A549 (cell line): ENCODE measurements around the gene SPSB4.

Experiments
- EP300 ChIP-seq, 2 experiments: fragments of >200 bp; sonication (Bioruptor Twin); formaldehyde crosslinking; IDR thresholded peaks; 2 replicates in 1 of 2; 3 replicates in 1 of 2; pipeline ENCODE4 v1.6.1; 2016 to 2017
- MAZ ChIP-seq: fragments of 150-350 bp; IDR thresholded peaks from 2 replicates; pipeline ENCODE4 v1.6.1; 2014; ENCODE audit warnings: antibody characterized with exemption, low read depth, low read length, borderline replicate concordance
- NPAS2 ChIP-seq: fragments of 250-450 bp; sonication (Bioruptor Pico); IDR thresholded peaks from 2 replicates; pipeline ENCODE4 v1.8.0; 2022; ENCODE audit warnings: mild to moderate bottlenecking, moderate library complexity, borderline replicate concordance
- POLR2A ChIP-seq: IDR thresholded peaks from 2 replicates; pipeline ENCODE4 v1.6.1; 2012; ENCODE audit warnings: mild to moderate bottlenecking, low read length
- RNF2 ChIP-seq: fragments of 200-600 bp; sonication (generic); IDR thresholded peaks from 2 replicates; pipeline ENCODE4 v1.6.1; 2016; ENCODE audit warnings: low read depth, mild to moderate bottlenecking, antibody characterized with exemption, moderate library complexity, borderline replicate concordance
- TF ChIP-seq, protein P1 (sequence below): fragments of 200-600 bp; sonication (generic); IDR thresholded peaks from 2 replicates; pipeline ENCODE4 v1.6.1; 2016; ENCODE audit warnings: antibody characterized with exemption, mild to moderate bottlenecking, moderate library complexity

DNA sequence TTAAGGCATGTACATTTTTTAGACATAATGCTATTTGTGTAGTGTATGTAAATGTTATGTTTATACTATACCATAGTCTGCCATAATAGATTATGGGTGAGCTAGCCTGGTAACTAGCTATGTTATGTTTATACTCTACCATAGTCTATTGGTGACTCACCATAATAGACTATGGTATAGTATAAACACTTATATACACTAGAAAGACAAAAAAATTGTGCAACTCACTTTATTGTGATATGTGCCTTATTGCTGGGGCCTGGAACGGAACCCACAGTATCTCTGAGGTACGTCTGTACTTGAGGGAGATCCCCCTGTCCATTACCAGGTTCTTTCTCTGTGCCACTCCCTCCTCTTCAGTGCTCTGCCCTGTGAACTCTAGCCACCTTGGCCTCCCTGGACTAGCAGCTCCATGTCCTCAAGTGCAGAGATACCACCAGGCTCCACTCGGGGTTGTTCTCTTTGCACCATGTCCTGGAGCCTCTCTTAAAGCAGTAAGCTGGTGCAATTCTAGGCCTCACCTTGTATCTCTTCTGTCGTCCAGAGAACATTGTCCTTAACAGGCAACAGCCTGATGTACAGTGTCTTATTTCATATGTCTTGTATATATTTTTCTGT lies 119.6 kb downstream of the SPSB4 start:
- TF ChIP-seq RNF2 = no peak
- TF ChIP-seq NPAS2 (CRISPR knock-in tag) = no peak
- TF ChIP-seq, protein P1, sequence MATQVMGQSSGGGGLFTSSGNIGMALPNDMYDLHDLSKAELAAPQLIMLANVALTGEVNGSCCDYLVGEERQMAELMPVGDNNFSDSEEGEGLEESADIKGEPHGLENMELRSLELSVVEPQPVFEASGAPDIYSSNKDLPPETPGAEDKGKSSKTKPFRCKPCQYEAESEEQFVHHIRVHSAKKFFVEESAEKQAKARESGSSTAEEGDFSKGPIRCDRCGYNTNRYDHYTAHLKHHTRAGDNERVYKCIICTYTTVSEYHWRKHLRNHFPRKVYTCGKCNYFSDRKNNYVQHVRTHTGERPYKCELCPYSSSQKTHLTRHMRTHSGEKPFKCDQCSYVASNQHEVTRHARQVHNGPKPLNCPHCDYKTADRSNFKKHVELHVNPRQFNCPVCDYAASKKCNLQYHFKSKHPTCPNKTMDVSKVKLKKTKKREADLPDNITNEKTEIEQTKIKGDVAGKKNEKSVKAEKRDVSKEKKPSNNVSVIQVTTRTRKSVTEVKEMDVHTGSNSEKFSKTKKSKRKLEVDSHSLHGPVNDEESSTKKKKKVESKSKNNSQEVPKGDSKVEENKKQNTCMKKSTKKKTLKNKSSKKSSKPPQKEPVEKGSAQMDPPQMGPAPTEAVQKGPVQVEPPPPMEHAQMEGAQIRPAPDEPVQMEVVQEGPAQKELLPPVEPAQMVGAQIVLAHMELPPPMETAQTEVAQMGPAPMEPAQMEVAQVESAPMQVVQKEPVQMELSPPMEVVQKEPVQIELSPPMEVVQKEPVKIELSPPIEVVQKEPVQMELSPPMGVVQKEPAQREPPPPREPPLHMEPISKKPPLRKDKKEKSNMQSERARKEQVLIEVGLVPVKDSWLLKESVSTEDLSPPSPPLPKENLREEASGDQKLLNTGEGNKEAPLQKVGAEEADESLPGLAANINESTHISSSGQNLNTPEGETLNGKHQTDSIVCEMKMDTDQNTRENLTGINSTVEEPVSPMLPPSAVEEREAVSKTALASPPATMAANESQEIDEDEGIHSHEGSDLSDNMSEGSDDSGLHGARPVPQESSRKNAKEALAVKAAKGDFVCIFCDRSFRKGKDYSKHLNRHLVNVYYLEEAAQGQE = no peak
- TF ChIP-seq POLR2A = no peak
- no peak for TF ChIP-seq MAZ
- TF ChIP-seq EP300 (IDR thresholded peaks at IDR 0.05) = no peak
